ENCODE measurements around the gene BRD3OS.

BRD3OS gene

DNA sequence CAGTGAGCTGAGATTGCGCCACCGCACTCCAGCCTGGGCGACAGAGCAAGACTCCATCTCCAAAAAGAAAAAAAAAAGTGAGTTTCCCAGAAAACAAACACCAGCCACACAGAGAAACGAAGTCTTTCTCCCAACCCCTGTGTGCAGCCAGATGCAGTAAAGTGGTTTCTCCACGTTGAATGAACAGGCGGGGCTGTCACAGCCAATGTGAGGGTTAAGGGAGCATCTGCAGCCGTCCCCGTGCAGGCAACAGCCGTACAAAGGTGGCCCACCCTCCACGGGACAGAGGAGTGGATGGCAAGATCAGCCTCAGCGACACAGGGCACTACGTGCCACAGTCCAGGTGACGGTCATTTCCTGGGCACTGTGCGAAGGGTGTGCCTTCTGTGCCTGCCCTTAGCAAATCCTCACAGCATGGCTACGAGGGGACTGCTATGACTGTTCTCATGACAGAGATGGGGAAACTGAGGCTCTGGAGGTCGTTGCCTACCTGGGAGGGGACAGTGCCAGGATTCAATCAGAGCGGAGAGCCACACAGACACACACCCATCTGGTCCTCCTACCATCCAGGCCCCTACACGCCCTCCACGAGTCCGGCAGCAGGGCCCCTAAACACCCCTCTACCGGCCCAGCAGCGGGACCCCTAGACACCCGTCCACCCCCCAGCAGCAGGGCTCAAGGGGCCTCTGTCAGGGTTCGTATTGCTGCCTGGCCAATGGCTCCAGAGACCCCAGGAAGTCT, 35.5 kb upstream of the BRD3OS start:
- DNase-seq, result no peak

DNA sequence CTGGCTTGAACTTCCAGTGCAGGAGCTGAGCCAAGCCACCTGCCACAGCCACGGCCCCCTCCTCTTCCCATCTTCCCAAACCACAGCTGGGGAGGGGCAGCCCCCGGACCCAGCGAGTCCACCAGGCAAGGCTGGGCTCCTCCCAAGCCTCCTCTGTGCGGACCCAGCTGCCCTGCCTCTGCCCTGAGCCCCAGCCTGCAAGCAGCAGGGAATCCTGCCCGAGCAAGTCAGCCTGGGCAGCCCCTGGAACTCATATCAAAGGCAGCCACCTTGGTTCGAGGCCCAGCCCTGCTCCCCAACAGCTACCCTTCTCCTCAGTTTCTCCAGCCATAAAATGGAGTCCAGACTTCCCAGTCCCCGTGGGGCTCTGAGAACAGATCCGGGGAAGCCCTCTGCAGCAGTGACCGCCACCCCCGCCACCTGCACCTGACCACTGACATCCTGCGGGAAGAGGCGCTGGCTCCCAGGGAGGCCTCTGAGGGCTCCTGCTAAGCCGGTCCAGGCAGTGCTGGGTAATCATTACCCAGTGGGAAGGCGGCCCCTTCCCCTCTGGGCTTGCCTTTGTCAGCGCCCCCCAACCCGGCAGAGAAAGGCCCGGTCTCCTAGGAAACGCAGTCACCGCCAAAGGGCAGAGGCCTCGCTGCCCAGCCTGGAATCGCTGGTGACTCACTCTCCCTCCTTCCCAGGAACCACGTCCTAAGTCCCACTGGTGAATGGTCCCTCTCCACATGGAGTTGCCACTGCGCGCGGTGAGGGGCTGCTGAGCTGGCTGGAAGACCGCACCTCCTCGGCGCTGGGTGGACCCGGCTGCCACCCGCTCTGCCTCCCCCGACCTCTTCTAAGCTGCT, 34.7 kb upstream of the BRD3OS start:
- DNase-seq, result peak; percentile 48

DNA sequence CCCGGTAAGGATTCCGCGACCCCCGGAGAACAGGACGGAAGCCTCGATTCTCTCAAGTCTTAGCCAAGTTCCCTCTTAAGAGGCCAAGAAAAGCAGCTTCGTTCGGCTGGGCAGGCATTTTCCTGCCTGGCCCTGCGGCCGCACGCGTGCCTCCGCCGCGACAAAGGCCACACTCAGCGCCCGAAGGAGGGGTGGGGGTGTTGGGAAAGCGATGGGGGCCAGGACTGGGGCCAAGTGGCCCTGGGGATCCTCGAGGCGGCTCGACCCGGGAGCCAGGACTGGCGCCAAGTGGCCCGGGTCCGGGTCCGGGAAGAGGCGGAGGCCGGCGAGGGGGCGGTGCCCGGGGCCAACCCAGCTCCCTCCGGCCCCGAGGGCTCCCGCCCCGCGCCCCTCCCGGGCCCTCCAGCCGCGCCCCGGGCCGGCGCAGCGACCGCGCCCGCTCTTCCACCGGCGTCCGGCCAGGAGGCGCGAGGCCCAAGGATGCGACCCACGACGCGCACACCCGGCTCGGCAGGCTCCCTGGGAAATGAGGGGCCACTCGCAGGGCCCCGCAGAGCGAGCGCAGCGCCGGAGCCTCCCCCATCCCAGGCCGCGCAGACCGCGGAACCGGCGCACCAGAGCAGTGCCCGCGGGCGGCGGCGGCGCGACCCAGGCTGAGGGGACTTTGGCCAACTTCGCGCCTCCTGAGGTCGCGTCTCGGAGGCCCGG, 33.9 kb upstream of the BRD3OS start:
- DNase-seq, result no peak

DNA sequence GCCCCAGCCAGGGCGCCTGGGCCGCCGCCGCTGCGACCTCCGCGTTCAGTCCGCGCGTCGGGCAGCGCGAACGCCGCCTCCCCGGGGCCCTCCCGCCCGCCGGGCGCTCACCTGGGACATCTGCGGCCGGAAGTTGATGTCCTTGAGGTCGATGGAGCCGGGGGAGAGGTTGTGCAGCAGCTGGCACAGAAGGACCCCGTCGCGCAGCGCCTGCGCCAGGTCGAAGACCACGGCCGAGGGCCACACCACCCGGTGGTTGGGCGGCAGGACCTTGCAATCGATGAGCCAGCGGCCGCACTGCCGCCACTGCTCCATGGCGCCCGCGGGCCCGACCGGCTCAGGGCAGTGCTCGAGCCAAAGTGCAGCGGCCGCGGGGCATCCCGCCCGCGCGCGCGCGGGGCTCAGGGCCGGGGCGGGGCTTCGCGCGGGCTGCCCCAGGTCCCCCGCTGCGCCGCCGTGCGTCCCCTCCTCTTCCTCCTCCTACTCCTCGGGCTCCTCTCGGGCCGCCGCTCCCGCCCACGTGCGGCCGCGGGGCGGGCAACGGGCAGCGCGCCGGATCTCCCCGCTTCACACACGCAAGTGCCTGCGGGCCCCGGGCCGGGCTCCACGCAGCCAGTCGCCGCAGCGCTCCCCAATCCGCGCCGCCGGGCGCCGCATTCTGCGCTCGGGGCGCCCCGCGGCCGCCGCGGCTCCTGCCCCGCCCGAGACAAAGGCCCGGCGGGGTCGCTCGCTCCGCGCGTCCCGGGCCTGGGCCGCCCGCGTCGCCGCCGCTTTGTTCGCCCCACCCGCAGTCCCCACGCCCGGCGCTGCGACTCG, 33.1 kb upstream of the BRD3OS start, which contains the start of gene VAV2:
Gene VAV2 (minus strand): TSS at position 361 of the 816 bp plus-strand sequence. CDS start 46 bp downstream, at position 315.
- DNase-seq, result peak; percentile 45

DNA sequence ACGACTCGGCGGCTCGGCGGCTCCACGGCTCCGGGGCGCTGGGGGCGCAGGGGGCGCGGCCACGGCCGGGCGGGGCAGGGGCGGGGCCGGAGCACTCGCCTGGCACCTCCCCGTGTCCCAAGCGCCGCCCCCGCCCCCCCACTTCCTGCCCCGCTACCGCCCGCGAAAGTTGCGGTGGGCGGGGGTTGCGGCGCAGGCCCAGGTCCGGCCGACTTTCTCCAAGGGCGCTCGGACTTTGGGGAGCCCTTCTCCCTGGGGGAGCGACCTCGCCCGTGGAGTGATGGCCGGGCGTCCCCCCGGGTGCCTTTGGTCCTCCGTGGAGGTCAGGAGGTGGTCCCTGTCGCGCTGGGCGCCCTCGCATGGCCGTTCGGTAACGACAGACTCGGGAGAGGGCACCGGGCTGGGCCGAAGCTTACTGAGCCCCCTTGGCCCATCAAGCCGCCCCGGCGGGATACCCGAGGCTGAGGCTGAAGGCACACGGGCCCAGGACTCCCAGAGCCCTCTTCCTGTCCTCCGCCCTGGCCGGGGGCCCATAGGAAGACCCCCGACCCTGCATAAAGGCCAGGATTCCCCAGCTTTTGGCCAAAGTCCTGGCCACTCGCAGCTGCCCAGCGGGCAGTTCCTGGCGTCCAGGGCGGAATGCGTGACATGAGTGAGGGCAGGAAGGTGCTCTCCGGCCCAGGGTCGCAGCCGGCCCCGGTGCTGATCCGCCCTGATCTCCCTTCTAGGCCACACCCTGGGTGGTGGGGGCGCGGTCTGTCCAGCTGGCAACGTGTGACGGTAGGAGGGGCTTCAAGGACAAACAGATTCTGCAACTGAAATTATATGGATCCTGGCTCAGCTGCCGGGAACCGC, 32.3 kb upstream of the BRD3OS start:
- peak; percentile 82 for DNase-seq

DNA sequence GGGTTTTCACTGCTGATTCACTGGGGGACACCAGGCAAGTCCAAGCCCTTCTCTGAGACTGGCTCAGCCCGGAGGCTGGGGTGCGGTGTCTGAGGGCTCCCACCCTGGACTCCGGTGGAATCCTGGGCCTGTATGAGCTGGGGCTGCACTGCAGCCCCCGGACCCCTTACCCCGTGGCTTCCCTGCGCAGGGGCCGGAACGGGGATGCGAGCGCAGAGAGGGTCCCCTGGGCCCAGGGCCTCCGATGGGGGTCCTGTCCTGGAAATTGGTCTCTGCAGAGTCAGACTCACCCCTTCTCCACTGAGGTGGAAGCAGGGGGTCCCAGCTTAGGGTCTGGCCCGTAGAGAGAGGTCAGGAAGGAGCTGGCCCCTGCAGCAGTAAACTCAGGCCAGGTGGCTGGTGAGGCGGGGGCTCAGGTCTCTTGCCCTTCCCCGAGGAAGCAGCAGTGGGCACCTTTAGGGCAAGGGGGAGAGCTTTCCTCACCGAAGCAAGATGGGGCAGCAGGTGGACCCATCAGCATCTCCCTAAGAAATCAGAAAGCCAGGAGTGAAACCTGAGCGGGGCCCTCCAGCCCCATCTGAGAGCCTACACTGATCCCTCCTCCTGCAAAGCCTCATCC, 31.5 kb upstream of the BRD3OS start:
- DNase-seq, result no peak

DNA sequence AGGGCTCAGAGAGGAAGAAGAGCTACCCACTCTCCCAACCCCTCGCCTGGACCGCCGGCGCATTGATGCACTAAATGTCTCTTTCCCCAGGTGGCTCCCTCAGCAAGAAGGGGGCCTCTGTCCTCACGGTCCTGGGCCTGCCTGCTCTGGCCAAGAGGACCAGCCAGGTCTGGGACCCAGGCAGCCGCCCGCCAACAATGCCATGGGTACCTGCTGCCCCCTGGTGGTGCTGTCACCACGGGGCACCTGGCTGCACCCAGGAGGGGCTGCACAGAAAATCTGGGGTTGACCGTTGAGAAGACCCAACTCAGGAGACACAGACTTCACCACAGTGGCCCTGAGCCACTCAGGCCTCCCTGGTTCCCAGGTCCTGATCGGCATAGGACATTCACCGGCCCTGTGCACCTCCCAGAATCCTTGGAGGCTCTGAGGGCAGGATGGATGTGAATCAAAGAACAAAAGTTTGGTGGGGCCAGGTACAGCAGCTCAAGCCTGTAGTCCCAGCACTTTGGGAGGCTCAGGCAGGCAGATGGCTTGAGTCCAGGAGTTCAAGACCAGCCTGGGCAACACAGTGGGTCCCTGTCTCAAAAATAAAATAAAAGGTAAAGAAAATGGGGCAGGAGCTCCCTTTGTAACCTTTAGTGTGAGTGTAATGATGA, 30.8 kb upstream of the BRD3OS start:
- DNase-seq, result peak; percentile 47

DNA sequence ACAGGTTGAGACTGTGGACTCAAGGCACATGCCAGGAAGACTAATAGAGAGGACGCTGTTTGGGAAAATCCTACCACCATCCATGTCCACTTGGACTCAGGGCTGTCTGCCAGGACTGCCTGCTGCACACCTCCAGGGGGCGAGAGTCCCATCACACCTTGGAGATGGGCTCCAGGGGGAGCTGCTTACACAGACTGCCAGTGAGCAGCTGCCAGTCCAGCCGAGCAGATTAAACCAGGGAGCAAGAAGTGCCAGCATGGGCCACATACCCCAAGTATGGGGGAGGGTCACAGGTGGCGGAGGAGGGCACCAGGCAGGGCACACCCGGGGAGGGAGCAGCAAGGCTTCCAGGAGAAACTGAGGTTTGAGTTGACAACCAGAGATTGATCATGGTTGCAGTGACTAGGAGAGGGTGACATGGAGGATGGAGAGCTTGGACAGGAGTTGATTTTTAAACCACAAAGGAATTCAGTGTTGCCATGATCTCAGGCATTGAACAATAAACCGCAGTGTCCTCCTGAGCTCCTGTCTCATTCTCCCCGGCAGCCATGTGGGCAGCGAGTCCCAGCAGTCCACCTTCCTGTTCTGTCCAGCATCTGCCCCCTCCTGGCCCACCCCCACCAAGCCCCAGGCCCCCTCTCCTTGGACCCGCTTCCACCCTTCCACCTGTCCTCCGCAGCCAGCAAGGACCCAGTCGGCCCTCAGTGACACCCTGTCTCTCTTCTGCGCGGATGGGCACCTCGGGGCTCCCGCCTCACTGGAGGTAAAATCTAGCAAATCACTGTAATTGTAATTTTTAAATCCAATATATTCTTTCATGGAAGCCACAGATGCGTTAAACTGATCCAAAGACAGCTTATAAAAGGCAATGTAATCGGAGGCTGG, 30.0 kb upstream of the BRD3OS start:
- no peak for DNase-seq

DNA sequence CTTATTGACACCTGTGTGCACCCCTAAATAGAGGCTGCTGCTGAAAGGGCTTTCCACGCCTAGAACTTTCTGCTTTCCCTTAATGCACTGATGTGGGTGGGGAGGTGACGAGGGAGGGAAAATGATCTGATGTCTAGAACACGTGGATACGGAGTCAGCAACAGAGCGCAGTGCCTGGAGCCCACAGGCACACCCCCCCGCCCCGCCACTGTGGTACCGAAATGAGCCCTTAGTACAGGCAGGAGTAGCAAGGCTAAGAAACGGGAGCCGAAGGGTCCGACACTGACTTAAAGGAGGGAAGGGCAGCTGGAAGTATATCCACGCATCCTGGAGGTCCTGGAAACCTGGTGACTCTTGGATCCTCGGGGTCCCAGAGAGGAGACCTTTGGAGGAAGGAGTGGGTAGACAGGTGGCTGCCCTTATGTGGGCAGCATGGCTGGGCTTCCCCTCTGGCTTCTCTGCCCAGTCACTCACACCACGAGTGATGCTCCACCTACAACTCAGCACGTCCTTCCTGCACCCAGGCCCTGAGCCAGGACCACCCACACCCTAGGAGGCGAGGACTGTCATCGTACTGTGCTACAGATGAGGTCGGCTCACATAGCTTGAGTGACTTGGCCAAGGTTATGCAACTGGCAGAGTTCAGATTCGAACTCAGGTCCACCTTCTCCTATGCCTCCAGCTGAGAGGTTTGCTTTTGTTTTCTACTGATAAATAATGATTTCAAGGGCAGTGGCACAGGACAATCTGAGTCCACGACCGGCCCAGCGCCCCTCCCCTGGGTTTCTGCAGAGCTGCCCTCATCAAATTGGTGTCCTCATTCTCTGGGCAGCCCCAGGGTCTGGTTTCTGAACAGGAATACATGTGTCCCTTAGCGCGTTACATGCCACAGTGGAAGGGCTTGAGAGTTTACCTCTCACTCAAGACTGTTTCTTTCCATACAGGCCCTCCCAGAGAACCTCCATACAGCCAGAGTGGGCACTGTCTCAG, 28.5 kb upstream of the BRD3OS start:
- no peak for DNase-seq

DNA sequence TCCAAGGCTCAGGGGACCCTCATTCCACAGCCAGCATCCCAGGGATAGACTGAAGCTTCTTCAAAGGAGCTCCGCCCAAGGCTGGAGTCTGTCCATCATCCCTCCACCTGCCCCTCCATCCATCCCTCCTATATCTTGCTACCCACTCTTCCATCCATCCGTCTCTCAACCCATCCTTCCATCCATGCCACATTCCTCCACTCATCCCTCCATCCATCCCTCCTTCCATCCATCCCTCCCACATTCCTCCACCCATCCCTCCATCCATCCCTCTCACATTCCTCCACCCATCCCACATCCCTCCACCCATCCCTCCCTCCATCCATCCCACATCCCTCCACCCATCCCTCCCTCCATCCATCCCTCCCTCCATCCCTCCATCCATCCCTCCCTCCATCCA, 27.7 kb upstream of the BRD3OS start:
- no peak for DNase-seq

DNA sequence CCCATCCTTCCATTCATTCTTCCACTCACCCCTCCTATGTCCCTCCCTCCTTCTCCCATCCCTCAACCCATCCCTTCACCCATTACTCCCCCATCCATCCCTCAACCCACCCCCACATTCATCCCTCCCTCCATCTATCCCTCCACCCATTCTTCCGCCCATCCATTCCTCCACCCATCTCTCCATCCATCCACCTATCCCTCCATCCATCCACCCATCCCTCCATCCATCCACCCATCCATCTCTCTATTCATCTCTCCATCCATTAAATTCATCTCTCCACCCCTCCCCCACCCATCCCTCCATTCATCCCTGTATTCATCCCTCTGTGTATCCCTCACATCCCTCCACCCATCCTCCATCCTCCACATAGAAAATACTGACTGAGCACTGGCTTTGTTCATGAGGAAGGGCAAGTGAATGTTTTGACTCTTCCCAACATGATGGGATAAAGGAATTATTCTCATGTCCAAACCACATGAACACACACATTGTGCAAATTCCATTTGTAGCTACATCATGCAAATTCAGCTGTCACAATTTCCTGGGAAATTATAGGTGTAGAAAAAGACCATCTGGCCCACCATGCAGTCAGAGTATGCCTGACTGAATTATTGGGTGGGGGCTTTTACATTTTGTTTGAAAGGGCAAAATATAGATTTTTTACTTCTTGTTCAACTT, 26.2 kb upstream of the BRD3OS start:
- DNase-seq, result no peak

DNA sequence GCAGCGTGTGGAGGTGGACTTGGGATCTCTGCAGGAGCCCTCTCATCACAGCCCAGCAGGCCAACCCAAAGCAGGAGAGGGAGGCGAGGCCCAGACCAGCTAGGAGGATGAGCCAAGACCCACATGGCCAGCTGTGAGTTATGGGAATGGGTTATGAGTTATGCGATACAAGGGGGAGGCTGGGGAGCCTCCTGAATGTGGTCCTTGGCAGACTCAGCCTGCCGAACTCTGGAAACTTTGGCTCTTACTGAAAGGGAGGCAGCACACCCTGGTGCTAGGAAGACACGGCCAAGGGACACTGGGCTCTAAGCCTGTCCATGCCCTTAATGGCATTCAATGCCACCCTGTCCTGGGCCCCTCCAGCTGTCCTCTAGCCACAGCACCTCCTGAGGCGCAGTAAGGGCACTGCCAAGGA, 25.4 kb upstream of the BRD3OS start:
- DNase-seq, result no peak

DNA sequence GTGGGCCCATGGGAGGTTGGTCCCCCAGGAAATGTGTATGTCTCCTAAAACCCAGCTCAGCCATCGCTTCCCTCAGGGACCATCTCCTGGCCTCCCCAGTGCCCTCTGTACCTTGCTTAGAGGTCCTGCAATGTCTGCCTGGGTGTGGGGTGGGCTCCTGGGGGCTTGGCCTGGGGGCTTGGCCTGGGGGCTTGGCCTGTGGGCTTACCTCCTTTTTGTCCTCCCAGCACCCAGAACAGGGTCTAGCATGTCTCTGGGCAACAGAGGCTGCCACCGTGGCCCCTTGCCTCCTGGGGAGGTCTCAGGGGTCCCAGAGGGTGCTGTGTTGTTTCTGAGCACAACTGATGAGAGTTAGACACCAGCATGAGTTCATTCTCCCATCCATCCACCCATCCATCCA, 22.5 kb upstream of the BRD3OS start:
- DNase-seq, result no peak

DNA sequence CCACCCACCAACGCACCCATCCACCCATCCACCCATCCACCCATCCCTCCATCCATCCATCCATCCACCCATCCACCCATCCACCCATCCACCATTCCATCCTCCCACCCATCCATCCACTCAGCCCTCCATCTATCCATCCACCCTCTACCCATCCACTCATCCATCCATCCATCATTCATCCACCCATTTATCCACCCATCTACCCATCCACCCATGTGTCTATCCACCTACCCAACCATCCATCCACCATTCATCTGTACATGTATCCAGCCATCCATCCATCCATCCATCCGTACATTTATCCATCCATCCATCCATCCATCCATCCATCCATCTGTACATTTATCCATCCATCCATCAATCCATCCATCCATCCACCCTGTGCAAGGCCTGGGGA, 22.0 kb upstream of the BRD3OS start:
- DNase-seq, result no peak

DNA sequence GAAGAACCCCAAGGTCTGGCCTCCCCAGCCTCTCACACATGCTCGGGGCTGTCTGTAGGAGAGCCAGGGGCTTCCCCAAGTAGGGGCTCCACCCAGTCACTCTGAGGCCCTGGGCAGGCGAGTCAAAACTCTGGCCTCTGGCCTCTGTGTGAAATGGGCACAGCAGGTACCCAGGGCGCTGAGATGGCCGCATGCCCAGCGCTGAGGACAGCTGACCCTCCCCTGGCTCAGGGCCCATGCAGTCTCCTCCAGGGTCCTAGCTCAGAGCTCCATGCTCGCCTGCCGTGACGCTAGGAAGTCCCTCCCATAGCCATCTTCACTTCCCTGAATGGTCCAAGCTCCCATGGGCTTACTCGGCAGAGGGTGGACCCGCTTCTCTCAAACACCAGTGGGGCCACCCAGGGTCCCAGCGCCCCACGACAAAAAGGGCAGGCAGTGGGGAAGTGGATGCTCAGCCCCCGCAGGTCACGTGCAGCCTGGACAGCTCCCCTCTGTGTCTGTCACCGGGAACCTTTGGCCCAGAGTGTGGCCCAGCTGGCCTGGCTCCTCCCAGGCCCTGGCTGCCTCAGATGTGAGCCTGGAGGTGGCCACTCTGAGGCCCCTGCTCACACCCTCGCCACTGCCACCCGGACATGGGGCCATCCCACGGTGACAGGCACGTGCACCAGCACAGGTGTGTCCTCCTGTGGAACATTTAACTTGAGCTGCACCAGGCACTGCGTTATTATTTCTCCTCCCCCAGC, 21.0 kb upstream of the BRD3OS start:
- DNase-seq, result no peak

DNA sequence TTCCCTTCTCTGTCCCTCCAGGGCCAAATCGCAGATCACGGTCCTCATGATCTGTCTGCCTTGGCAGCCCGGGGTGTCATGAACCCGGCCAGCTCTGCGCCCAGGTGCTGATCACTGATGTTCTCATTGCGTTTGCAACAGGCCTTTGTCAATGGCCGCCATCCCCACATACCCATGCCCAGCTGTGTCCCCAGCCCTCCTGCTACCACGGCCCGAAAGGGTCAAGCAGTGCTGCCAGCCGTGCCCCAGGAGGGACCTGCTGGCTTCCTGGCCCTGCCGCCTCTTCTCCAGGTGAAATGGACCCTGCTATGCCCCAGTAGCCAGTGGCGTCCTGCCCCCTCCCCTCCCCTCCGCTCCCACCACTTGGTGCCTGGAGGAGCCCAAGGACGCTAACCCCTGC, 20.4 kb upstream of the BRD3OS start:
- DNase-seq, result no peak

DNA sequence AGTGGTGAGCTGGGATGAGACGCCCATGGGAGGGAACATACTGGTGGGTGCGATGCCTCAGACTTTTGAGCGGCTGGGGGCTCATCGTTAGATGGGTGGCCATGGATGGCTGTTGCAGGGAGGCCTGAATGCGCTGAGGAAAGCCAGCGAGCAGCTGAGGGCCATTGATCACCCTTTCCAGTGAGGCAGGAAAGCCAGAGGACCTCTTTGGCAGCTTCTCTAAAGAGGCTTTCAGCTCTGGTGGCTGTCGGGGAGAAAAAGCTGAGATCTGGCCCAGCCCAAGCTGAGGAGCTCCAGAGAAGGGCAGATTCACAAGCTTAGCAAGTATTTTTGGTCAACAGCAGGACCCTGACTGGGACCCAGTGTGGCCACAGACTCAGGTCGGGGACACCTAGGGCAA, 19.9 kb upstream of the BRD3OS start:
- no peak for DNase-seq
